Mammary epithelial cell (primary cell): Measurements from ENCODE around the gene CMTM4.

ENCODE experiments used
- CTCF ChIP-seq, 2 donors: IDR thresholded peaks in 1 of 2; conservative IDR thresholded peaks in 1 of 2; 2 replicates each; pipeline ENCODE4 v1.5.1; 2011 to 2012; ENCODE audit warnings: inconsistent platforms in 2 of 2, low read length in 2 of 2, mild to moderate bottlenecking in 2 of 2, control low read depth in 1 of 2, low read depth in 1 of 2; ENCODE audit not compliant: insufficient read depth in 1 of 2; ENCODE audit errors: extremely low read depth in 1 of 2
- EZH2 ChIP-seq: IDR thresholded peaks from 2 replicates; pipeline ENCODE4 v1.6.1; 2012; ENCODE audit warnings: low read length, inconsistent platforms, borderline replicate concordance

- TF ChIP-seq CTCF (conservative IDR thresholded peaks at IDR 0.05 in 1 of 2, IDR thresholded peaks at IDR 0.05 in 1 of 2; ENCODE audit: extremely low read depth in 1 of 2, insufficient read depth in 1 of 2, low read depth in 1 of 2, low read length in 2 of 2) = no peak
- TF ChIP-seq EZH2 = no peak
Measured at GRCh38 chr16:66690106-66690847, 6.3 kb downstream of the CMTM4 start.
